ENCODE results near the gene DLG2.

DNA sequence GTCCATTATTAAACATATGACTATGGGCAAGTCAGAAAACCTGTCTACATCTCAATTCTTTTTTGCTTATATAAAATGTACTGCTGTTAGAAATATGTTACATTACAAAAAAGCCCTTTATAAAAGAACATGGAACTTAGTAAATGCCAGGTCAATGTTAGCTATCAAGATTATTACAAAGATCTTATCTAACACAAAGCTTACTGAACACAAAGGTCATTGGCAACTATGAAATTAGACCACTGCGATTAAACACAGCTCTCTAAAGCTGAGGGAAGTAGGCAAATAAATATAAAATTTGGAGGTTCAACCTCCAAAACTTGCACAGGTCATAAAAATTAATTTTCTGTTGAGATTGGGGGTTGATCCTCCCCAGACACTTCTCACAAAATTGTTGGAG lies 1648.2 kb downstream of the DLG2 start:
- TF ChIP-seq POLR2AphosphoS5 (IDR thresholded peaks at IDR 0.05; ENCODE audit: low read depth): no peak
- TF ChIP-seq, protein P1, sequence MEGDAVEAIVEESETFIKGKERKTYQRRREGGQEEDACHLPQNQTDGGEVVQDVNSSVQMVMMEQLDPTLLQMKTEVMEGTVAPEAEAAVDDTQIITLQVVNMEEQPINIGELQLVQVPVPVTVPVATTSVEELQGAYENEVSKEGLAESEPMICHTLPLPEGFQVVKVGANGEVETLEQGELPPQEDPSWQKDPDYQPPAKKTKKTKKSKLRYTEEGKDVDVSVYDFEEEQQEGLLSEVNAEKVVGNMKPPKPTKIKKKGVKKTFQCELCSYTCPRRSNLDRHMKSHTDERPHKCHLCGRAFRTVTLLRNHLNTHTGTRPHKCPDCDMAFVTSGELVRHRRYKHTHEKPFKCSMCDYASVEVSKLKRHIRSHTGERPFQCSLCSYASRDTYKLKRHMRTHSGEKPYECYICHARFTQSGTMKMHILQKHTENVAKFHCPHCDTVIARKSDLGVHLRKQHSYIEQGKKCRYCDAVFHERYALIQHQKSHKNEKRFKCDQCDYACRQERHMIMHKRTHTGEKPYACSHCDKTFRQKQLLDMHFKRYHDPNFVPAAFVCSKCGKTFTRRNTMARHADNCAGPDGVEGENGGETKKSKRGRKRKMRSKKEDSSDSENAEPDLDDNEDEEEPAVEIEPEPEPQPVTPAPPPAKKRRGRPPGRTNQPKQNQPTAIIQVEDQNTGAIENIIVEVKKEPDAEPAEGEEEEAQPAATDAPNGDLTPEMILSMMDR (IDR thresholded peaks at IDR 0.05; ENCODE audit: insufficient read depth, low read length): no peak
- no peak for TF ChIP-seq REST (IDR thresholded peaks at IDR 0.05; ENCODE audit: insufficient replicate concordance, low read depth)
- TF ChIP-seq SPI1 (IDR thresholded peaks at IDR 0.05; ENCODE audit: borderline replicate concordance, low read depth): no peak
- TF ChIP-seq GABPA (IDR thresholded peaks at IDR 0.05; ENCODE audit: low read depth): no peak
